Esophagus (tissue), 2 donors: ENCODE data around the gene SLC35A3. TPM values are rescaled to one million over a fixed set of nuclear protein-coding genes. Genes with fewer than 3 reads are reported as not detected.

ENCODE experiments used
- H3K27ac ChIP-seq, 2 donors: one replicate each; pipeline ENCODE4 v1.5.1; 2013; ENCODE audit warnings: low read depth in 2 of 2, mild to moderate bottlenecking in 2 of 2, inconsistent platforms in 1 of 2, low read length in 1 of 2, moderate library complexity in 1 of 2
- H3K27me3 ChIP-seq, 2 donors: one replicate each; pipeline ENCODE4 v1.6.1; 2013; ENCODE audit warnings: low read length in 2 of 2, control low read depth in 1 of 2, mild to moderate bottlenecking in 1 of 2; ENCODE audit not compliant: insufficient read depth in 2 of 2, control insufficient read depth in 1 of 2
- H3K36me3 ChIP-seq, 2 donors: one replicate each; pipeline ENCODE4 v1.6.1; 2013; ENCODE audit warnings: low read length in 1 of 2; ENCODE audit not compliant: control insufficient read depth in 2 of 2, insufficient read depth in 2 of 2
- H3K4me1 ChIP-seq, 2 donors: one replicate each; pipeline ENCODE4 v1.6.1; 2013; ENCODE audit warnings: low read length in 1 of 2; ENCODE audit not compliant: control insufficient read depth in 2 of 2, insufficient read depth in 2 of 2
- H3K4me3 ChIP-seq, 2 donors: one replicate each; pipeline ENCODE4 v1.5.1; 2013; ENCODE audit warnings: low read length in 2 of 2, mild to moderate bottlenecking in 2 of 2, low read depth in 1 of 2, moderate library complexity in 1 of 2
- H3K9me3 ChIP-seq, 2 donors: one replicate each; pipeline ENCODE4 v1.6.1; 2013; ENCODE audit warnings: mild to moderate bottlenecking in 2 of 2, low read depth in 1 of 2, low read length in 1 of 2, moderate library complexity in 1 of 2; ENCODE audit not compliant: control insufficient read depth in 2 of 2, insufficient read depth in 1 of 2
- WGBS, 2 donors: extraction: QIAGEN DNeasy Blood & Tissue Kit; methylation state at CpG; one replicate each; pipeline ENCODE4 v1.1.7; 2013; 5-methylcytosine and 5-hydroxymethylcytosine counted together
- polyA plus RNA-seq, 2 donors: library from polyadenylated mRNA; stranded (reverse); fragments of 200-250 nt; gene quantifications; one replicate each; pipeline ENCODE4 v1.2.3, GENCODE V29; 2013
- donor health status: healthy with polysubstance abuse.
- donor health status: Bipolar disorder and iron deficiency.

The SLC35A3 gene
- polyA plus RNA-seq, 2 donors: 9.4 to 16.7 TPM

- 70 to 79% methylated on average over 1 of the region's 1 CpG for WGBS, 2 donors
- Histone ChIP-seq H3K4me3 (no peak overlapping the region), H3K27me3 (no peaks in the 10 kb centered on the region), H3K4me1 (no peaks in the 10 kb centered on the region), H3K36me3 (peaks cover 4 to 10% of the 10 kb centered on the region in 2 donors), H3K27ac (no peak overlapping the region), H3K9me3 (no peaks in the 10 kb centered on the region)
Observed at GRCh38 chr1:100065183-100065968, 95.6 kb downstream of the SLC35A3 start.

- no peaks in the 10 kb centered on the region for H3K9me3 ChIP-seq
- no peaks in the 10 kb centered on the region for H3K27me3 ChIP-seq
- H3K4me1 ChIP-seq: no peaks in the 10 kb centered on the region
- 88 to 92% methylated on average over 2 of the region's 2 CpGs for WGBS, 2 donors
- peaks cover 4 to 10% of the 10 kb centered on the region in 2 donors for H3K36me3 ChIP-seq
- no peak overlapping the region for H3K4me3 ChIP-seq
- no peak overlapping the region for H3K27ac ChIP-seq
Observed at GRCh38 chr1:100065969-100066227, 96.1 kb downstream of the SLC35A3 start.

- Histone ChIP-seq H3K4me1 (no peaks in the 10 kb centered on the region), H3K27ac (no peak overlapping the region), H3K4me3 (no peak overlapping the region), H3K27me3 (no peaks in the 10 kb centered on the region), H3K9me3 (no peaks in the 10 kb centered on the region), H3K36me3 (peaks cover 10 to 17% of the 10 kb centered on the region in 2 donors)
- WGBS, 2 donors: 96 to 97% methylated on average over 5 of the region's 5 CpGs
Observed at GRCh38 chr1:100070201-100070939, 100.6 kb downstream of the SLC35A3 start.

- H3K4me1 ChIP-seq: no peaks in the 10 kb centered on the region
- no peaks in the 10 kb centered on the region for H3K9me3 ChIP-seq
- no peak overlapping the region for H3K4me3 ChIP-seq
- H3K27me3 ChIP-seq: no peaks in the 10 kb centered on the region
- WGBS, 2 donors: 94 to 96% methylated on average over 3 of the region's 3 CpGs
- H3K36me3 ChIP-seq: peaks cover 9 to 19% of the 10 kb centered on the region in 2 donors
- H3K27ac ChIP-seq: no peak overlapping the region
Observed at GRCh38 chr1:100073531-100073930, 103.7 kb downstream of the SLC35A3 start.

GRCh38 chr1:100074604-100075395 lies 105.0 kb downstream of the SLC35A3 start:
- H3K27ac ChIP-seq: no peak overlapping the region
- peaks cover 14 to 19% of the 10 kb centered on the region in 2 donors for H3K36me3 ChIP-seq
- no peaks in the 10 kb centered on the region for H3K9me3 ChIP-seq
- H3K4me3 ChIP-seq: no peak overlapping the region
- 81 to 85% methylated on average over 11 of the region's 11 CpGs for WGBS, 2 donors
- H3K27me3 ChIP-seq: no peaks in the 10 kb centered on the region
- no peaks in the 10 kb centered on the region for H3K4me1 ChIP-seq

GRCh38 chr1:100075773-100076172 lies 106.0 kb downstream of the SLC35A3 start:
- WGBS, 2 donors: 85 to 92% methylated on average over 3 of the region's 3 CpGs
- Histone ChIP-seq H3K4me3 (no peak overlapping the region), H3K9me3 (no peaks in the 10 kb centered on the region), H3K36me3 (peaks cover 14 to 15% of the 10 kb centered on the region in 2 donors), H3K27me3 (no peaks in the 10 kb centered on the region), H3K27ac (no peak overlapping the region), H3K4me1 (no peaks in the 10 kb centered on the region)

GRCh38 chr1:100076319-100076718 lies 106.5 kb downstream of the SLC35A3 start:
- H3K36me3 ChIP-seq: peaks cover 14 to 15% of the 10 kb centered on the region in 2 donors
- WGBS, 2 donors: 82 to 85% methylated on average over 2 of the region's 2 CpGs
- no peak overlapping the region for H3K4me3 ChIP-seq
- H3K4me1 ChIP-seq: no peaks in the 10 kb centered on the region
- no peaks in the 10 kb centered on the region for H3K9me3 ChIP-seq
- no peaks in the 10 kb centered on the region for H3K27me3 ChIP-seq
- no peak overlapping the region for H3K27ac ChIP-seq

GRCh38 chr1:100076744-100077143 lies 106.9 kb downstream of the SLC35A3 start:
- Histone ChIP-seq H3K4me3 (no peak overlapping the region), H3K9me3 (no peaks in the 10 kb centered on the region), H3K36me3 (peaks cover 13 to 14% of the 10 kb centered on the region in 2 donors), H3K4me1 (no peaks in the 10 kb centered on the region), H3K27me3 (no peaks in the 10 kb centered on the region), H3K27ac (no peak overlapping the region)

- no peak overlapping the region for H3K27ac ChIP-seq
- no peak overlapping the region for H3K4me3 ChIP-seq
- H3K9me3 ChIP-seq: no peaks in the 10 kb centered on the region
- peaks cover 9 to 14% of the 10 kb centered on the region in 2 donors for H3K36me3 ChIP-seq
- H3K4me1 ChIP-seq: no peaks in the 10 kb centered on the region
- WGBS, 2 donors: 69 to 76% methylated on average over 5 of the region's 5 CpGs
- H3K27me3 ChIP-seq: no peaks in the 10 kb centered on the region
Observed at GRCh38 chr1:100077531-100077930, 107.7 kb downstream of the SLC35A3 start.
